Karpas-422 (cell line): ENCODE data around the gene FAM13A. TPM values are rescaled to one million over a fixed set of nuclear protein-coding genes. Genes with fewer than 3 reads are reported as not detected.
A peak's percentile ranks its signal among the peaks of the same experiment; 100 is the strongest.

ENCODE experiments used
- DNase-seq: peaks from one replicate; pipeline ENCODE4 v3.0.0-alpha.2; 2015
- H2AFZ ChIP-seq: fragments of 200-600 bp; sonication (generic); 2 replicates; pipeline ENCODE4 v1.6.1; 2014; ENCODE audit warnings: antibody characterized with exemption, low read length, mixed read lengths
- H3K27ac ChIP-seq: fragments of 200-600 bp; sonication (generic); 2 replicates; pipeline ENCODE4 v1.5.1; 2014; ENCODE audit warnings: mild to moderate bottlenecking, low read length, moderate library complexity
- H3K27me3 ChIP-seq: fragments of 200-600 bp; sonication (generic); 2 replicates; pipeline ENCODE4 v1.6.1; 2014; ENCODE audit warnings: low read length, mixed read lengths
- H3K36me3 ChIP-seq: fragments of 200-600 bp; sonication (generic); 2 replicates; pipeline ENCODE4 v1.6.1; 2014; ENCODE audit warnings: low read length, mixed read lengths; ENCODE audit not compliant: insufficient read depth
- H3K4me1 ChIP-seq: fragments of 200-600 bp; sonication (generic); 2 replicates; pipeline ENCODE4 v1.6.1; 2014; ENCODE audit warnings: mild to moderate bottlenecking, low read length, mixed read lengths
- H3K4me2 ChIP-seq: fragments of 200-600 bp; sonication (generic); 2 replicates; pipeline ENCODE4 v1.6.1; 2014; ENCODE audit warnings: low read length, low read depth, mild to moderate bottlenecking; ENCODE audit not compliant: poor library complexity, severe bottlenecking
- H3K4me3 ChIP-seq: fragments of 200-600 bp; sonication (generic); 2 replicates; pipeline ENCODE4 v1.5.1; 2014; ENCODE audit warnings: mild to moderate bottlenecking, antibody characterized with exemption, low read length, mixed read lengths
- H3K79me2 ChIP-seq: fragments of 200-600 bp; sonication (generic); 2 replicates; pipeline ENCODE4 v1.6.1; 2014; ENCODE audit warnings: mild to moderate bottlenecking, low read length, mixed read lengths
- H3K9ac ChIP-seq: fragments of 200-600 bp; sonication (generic); 2 replicates; pipeline ENCODE4 v1.6.0; 2014; ENCODE audit warnings: low read length
- H3K9me2 ChIP-seq: fragments of 200-600 bp; sonication (generic), shearing (Covaris generic); replicated peaks from 2 replicates; pipeline ENCODE4 v1.6.0; 2014; ENCODE audit warnings: mild to moderate bottlenecking, low read length, moderate library complexity; ENCODE audit not compliant: insufficient read depth
- H3K9me3 ChIP-seq: fragments of 300-700, 200-600 bp; sonication (generic); 2 replicates; pipeline ENCODE4 v1.6.1; 2014; ENCODE audit warnings: low read length, mixed read lengths
- H4K20me1 ChIP-seq: fragments of 200-600 bp; sonication (generic); 2 replicates; pipeline ENCODE4 v1.6.1; 2014; ENCODE audit warnings: mild to moderate bottlenecking, antibody characterized with exemption, low read length, low read depth; ENCODE audit not compliant: insufficient read depth
- total RNA-seq: library from RNA; depleted of rRNA; stranded (reverse); fragments of >200 nt; shearing (Covaris generic); gene quantifications from 2 replicates; pipeline ENCODE4 v1.2.3, GENCODE V29; 2014; ENCODE audit warnings: low replicate concordance

FAM13A gene
- total RNA-seq, 1 experiment from 2014 or later = 0.30 TPM

GRCh38 chr4:88713782-88714181, 343.2 kb downstream of the FAM13A start:
- H3K27ac ChIP-seq = no peak overlapping the region
- DNase-seq = no peak
- H3K36me3 ChIP-seq = peaks cover 12% of the 10 kb centered on the region
- peaks cover 9% of the 10 kb centered on the region for H3K9me3 ChIP-seq
- no peak overlapping the region for H2AFZ ChIP-seq
- H3K9ac ChIP-seq = no peak overlapping the region
- H3K79me2 ChIP-seq = no peaks in the 10 kb centered on the region
- H3K4me1 ChIP-seq = no peaks in the 10 kb centered on the region
- no peak overlapping the region for H3K4me2 ChIP-seq
- no peaks in the 10 kb centered on the region for H3K9me2 ChIP-seq
- no peaks in the 10 kb centered on the region for H3K27me3 ChIP-seq
- no peaks in the 10 kb centered on the region for H4K20me1 ChIP-seq
- H3K4me3 ChIP-seq = no peak overlapping the region

DNA sequence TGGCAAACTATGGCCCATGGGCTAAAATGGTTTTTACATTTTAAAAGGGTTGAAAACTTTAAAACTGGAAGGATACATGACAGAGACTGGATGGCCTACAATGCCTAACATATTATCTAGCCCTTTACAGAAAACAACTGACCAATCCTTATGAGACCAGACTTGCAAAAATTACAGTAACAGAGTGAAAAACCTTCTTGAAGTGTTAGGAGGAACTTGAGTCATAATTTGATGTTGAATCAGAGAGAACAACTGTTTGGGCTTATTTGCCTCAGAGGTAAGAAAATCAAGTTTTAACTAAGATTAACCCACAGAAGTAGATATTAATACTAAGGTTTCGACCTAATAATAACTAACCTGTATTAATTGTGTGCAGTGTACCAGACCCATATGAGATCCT, 347.0 kb downstream of the FAM13A start:
- H3K9me3 ChIP-seq = no peaks in the 10 kb centered on the region
- no peak overlapping the region for H2AFZ ChIP-seq
- no peak overlapping the region for H3K4me3 ChIP-seq
- DNase-seq = no peak
- H3K27me3 ChIP-seq = no peaks in the 10 kb centered on the region
- no peaks in the 10 kb centered on the region; the same call in 1 of the 2 replicates for H3K36me3 ChIP-seq
- H3K79me2 ChIP-seq = no peaks in the 10 kb centered on the region
- H3K9ac ChIP-seq = no peak overlapping the region
- H3K4me2 ChIP-seq = no peak overlapping the region
- H3K4me1 ChIP-seq = peaks cover 9% of the 10 kb centered on the region
- H4K20me1 ChIP-seq = no peaks in the 10 kb centered on the region
- no peak overlapping the region for H3K27ac ChIP-seq
- H3K9me2 ChIP-seq = no peaks in the 10 kb centered on the region

DNA sequence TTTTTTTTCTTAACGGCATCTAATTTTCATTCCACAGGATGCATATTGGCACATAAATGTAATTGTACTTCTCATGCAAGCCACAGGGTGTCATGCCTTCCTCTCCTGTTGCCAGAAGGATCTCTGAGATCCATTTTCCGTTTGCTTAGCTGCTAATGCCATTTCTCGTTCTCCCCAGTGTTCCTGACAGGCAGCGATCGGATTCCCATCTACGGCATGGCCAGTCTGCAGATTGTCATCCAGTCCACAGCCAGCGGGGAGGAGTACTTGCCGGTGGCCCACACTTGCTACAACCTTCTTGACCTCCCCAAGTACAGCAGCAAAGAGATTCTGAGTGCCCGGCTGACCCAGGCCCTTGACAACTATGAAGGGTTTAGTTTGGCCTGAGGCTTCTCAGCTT, 350.4 kb downstream of the FAM13A start:
- H3K9me2 ChIP-seq = no peaks in the 10 kb centered on the region
- no peak overlapping the region for H3K4me3 ChIP-seq
- H4K20me1 ChIP-seq = no peaks in the 10 kb centered on the region
- H3K4me1 ChIP-seq = peaks cover 9% of the 10 kb centered on the region
- DNase-seq = peak; percentile 46
- no peak overlapping the region for H2AFZ ChIP-seq
- no peaks in the 10 kb centered on the region for H3K36me3 ChIP-seq
- no peak overlapping the region for H3K4me2 ChIP-seq
- H3K9ac ChIP-seq = no peak overlapping the region
- no peaks in the 10 kb centered on the region for H3K9me3 ChIP-seq
- H3K79me2 ChIP-seq = no peaks in the 10 kb centered on the region
- H3K27ac ChIP-seq = no peak overlapping the region
- H3K27me3 ChIP-seq = no peaks in the 10 kb centered on the region

DNA sequence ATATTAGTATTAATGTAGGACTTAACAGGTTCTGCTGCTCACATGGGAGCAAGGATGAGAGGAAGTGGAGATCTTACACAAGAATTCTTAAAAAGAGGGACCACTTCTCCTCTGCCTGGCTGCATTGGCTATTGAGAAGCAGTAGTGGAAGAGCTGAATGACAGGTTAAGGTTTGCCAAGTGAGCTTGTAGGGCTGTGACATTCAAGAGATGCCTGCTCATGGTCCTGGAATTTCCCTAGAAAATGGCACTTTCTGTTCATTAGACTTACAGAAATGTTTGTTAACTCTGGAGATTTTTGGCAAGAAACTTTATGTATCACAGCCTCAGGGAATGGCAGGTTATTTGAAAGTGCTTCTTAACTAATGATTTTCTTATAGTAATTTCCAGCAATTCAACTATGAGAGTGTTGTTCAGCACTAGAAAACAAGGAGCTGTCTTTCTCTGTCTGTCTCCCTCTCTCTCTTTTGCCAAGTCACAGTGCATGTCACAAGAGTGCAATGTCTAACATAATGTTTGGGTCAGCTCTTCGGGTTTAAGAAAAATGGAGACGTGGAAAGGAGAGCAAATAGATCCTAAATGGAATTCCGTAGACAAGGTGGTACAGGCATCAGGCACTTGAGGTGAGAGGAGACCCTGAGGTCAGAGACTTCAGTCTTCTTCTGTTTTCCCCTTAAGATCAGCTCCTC, 351.0 kb downstream of the FAM13A start:
- H3K9me2 ChIP-seq = no peaks in the 10 kb centered on the region
- no peaks in the 10 kb centered on the region for H3K27me3 ChIP-seq
- H2AFZ ChIP-seq = no peak overlapping the region
- no peaks in the 10 kb centered on the region for H3K36me3 ChIP-seq
- no peak overlapping the region for H3K4me2 ChIP-seq
- peaks cover 9% of the 10 kb centered on the region for H3K4me1 ChIP-seq
- no peak overlapping the region for H3K4me3 ChIP-seq
- no peaks in the 10 kb centered on the region for H4K20me1 ChIP-seq
- H3K9me3 ChIP-seq = no peaks in the 10 kb centered on the region
- H3K9ac ChIP-seq = no peak overlapping the region
- no peak for DNase-seq
- no peak overlapping the region for H3K27ac ChIP-seq
- no peaks in the 10 kb centered on the region for H3K79me2 ChIP-seq

DNA sequence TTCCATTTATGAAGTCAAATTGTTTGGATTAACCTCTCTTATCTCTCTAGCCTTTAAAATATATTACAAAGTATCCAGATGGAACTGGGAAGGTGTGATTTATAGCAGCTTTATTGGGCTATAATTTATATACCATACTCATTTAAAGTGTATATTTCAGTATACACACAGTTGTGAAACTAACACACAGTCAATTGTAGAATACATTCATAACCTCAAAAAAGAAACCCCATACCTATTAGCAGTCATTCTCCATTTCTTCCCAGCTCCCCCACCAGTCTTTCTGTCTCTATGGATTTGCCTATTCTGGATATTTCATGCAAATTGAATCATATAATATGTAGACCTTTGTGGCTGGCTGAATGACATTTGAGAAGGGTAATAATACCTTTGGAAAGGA, 351.8 kb downstream of the FAM13A start:
- no peak overlapping the region for H2AFZ ChIP-seq
- no peak overlapping the region for H3K9ac ChIP-seq
- no peaks in the 10 kb centered on the region for H3K9me2 ChIP-seq
- no peaks in the 10 kb centered on the region for H4K20me1 ChIP-seq
- H3K36me3 ChIP-seq = no peaks in the 10 kb centered on the region
- peaks cover 9% of the 10 kb centered on the region for H3K4me1 ChIP-seq
- no peaks in the 10 kb centered on the region for H3K79me2 ChIP-seq
- no peak overlapping the region for H3K4me3 ChIP-seq
- no peak overlapping the region for H3K27ac ChIP-seq
- DNase-seq = no peak
- H3K4me2 ChIP-seq = no peak overlapping the region
- H3K9me3 ChIP-seq = no peaks in the 10 kb centered on the region
- no peaks in the 10 kb centered on the region for H3K27me3 ChIP-seq

DNA sequence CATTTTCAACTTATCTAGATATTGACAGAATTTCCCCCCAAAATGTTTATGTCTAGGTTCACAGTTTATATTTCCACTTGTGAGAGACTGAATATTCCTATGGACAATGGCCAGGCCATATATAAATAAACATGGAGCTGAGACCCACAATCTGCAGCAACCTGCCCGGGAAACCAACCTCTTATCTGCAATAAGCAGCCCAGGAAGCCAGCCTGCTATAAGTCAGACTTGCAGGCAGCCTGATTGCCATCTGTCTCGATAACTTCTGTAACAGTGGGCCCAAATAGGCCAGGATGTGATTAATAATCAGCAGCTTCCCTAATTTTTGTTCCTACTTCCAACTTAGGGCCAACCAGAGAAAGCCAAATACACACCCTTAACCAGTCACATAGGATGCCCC, 354.2 kb downstream of the FAM13A start:
- H3K4me1 ChIP-seq = peaks cover 13% of the 10 kb centered on the region
- H3K4me3 ChIP-seq = no peak overlapping the region
- H2AFZ ChIP-seq = no peak overlapping the region
- H3K27me3 ChIP-seq = no peaks in the 10 kb centered on the region
- no peaks in the 10 kb centered on the region for H4K20me1 ChIP-seq
- no peaks in the 10 kb centered on the region for H3K9me2 ChIP-seq
- DNase-seq = no peak
- no peak overlapping the region for H3K27ac ChIP-seq
- H3K36me3 ChIP-seq = no peaks in the 10 kb centered on the region
- no peaks in the 10 kb centered on the region for H3K79me2 ChIP-seq
- no peak overlapping the region for H3K4me2 ChIP-seq
- H3K9me3 ChIP-seq = no peaks in the 10 kb centered on the region
- H3K9ac ChIP-seq = no peak overlapping the region

DNA sequence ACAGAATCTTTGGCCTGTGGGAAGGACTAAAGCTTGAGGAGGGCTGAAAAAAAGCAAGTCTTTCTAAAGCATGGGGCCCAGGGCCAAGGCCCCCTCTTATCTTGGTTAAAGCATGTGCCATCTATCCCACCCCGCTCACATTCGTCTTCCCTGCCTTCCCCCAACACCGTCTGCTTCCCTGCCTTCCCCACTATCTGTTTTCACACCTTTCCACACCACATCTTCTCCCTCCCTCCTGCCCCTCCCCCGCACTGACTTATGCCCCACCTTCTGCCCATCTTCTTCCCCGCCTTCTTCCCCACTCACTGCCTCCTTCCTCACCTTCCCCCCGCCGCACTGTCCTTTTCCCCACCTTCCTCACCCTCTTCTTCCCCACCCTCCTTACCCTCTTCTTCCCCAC, 358.5 kb downstream of the FAM13A start:
- Histone ChIP-seq H3K36me3 (no peaks in the 10 kb centered on the region), H3K4me3 (no peak overlapping the region), H4K20me1 (no peaks in the 10 kb centered on the region), H2AFZ (no peak overlapping the region), H3K27ac (no peak overlapping the region), H3K9ac (no peak overlapping the region), H3K4me1 (peaks cover 12% of the 10 kb centered on the region), H3K9me2 (no peaks in the 10 kb centered on the region), H3K9me3 (no peaks in the 10 kb centered on the region), H3K4me2 (no peak overlapping the region), H3K27me3 (no peaks in the 10 kb centered on the region), H3K79me2 (peaks cover 9% of the 10 kb centered on the region)
- DNase-seq = no peak

DNA sequence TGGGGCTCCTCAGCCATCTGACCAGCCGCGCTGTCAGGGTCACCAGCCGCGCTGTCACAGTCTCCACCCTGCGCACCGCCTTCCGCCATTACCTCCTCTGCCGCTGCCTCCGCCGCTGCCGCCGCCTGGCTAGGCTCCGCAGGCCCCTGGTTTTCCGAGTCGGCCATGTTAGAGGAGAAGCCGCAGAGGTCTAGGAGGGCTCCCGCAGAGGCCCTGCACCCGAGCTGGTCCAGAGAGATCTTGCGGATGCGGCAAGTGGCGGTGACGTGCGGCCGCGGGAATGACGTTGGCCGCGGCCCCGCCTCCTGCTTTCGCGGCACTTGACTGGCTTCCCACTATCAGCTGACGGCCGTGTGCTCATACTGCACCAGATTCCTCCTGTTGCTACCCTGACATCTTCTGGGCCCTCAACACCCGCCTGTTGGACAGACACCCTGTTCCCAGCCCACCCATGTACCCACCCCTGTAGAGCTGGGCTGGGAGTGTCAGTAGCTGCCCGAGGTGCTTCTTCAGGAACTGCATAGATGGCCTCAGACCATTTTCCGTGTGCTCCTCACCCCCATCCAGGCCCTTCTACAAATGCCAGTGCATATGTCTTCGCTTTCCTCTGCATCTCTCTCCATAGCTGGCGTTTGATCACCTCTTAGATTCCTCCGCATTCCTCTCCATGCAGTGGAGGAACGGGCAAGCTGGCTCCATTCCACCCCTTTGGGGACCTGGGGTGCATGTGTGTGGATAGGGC, 359.2 kb downstream of the FAM13A start, which contains the start of gene NAP1L5:
Gene NAP1L5 (minus strand): TSS at position 242 of the 742 bp plus-strand sequence. CDS start 75 bp downstream, at position 167.
- H3K9me2 ChIP-seq = no peaks in the 10 kb centered on the region
- peak within 1 kb of the TSS; percentile 61 for H3K4me2 ChIP-seq
- H3K4me1 ChIP-seq = peaks cover 12% of the 10 kb centered on the region
- no peak within 1 kb of the TSS for H3K27ac ChIP-seq
- no peaks in the 10 kb centered on the region for H3K9me3 ChIP-seq
- no peaks in the 10 kb centered on the region for H3K27me3 ChIP-seq
- H4K20me1 ChIP-seq = no peaks in the 10 kb centered on the region
- H3K79me2 ChIP-seq = peaks cover 9% of the 10 kb centered on the region
- H3K36me3 ChIP-seq = no peaks in the 10 kb centered on the region
- DNase-seq = peak; percentile 83
- peak within 1 kb of the TSS; percentile 79 for H3K9ac ChIP-seq
- H2AFZ ChIP-seq = peak within 1 kb of the TSS; percentile 49; the same call in 1 of the 2 replicates
- H3K4me3 ChIP-seq = peak within 1 kb of the TSS; percentile 81
